ENCODE data around the gene FITM2. TPM values are rescaled to one million over a fixed set of nuclear protein-coding genes. Genes with fewer than 3 reads are reported as not detected.
"Not testable (repeated sequence)": the region's sequence is repeated elsewhere in the genome, so short reads cannot be mapped to it uniquely, and the experiment has no call there.

FITM2 gene
- total and polyA plus RNA-seq, 7 donors: 4.5 to 15.7 (median 12.0) TPM

DNA sequence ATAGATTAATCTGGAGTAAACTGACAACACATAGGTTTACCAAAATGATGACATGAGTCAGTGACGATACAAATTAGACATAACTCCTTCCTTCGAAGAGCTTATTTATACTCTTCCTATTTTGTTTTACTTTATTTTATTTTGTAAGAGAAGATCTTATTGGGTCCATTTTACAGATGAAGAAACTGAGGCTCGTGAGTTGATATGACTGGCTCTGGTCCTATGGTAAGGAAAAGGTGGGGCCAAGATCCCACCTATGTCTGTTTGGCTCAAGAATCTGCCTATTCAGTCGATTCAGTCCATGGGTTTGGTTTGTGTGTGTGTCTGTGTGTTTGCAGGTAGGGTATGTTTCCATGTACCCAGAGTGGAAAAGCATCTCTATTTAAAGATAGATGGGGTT is 17.4 kb upstream of the FITM2 start:
- H3K4me1 ChIP-seq: no peaks in the 10 kb centered on the region
- intact Hi-C loops (cut with DNase I): no loop called here
- H3K27me3 ChIP-seq (ENCODE audit: insufficient read depth in 3 of 3, low read length in 2 of 3): peaks cover 0 to 21% (median 1%) of the 10 kb centered on the region in 3 donors
- no peak for ATAC-seq
- no peak for DNase-seq
- no peaks in the 10 kb centered on the region for H3K9me3 ChIP-seq
- WGBS, 3 donors: 77 to 93% (median 92%) methylated on average over 4 of the region's 4 CpGs
- H3K4me3 ChIP-seq: no peak overlapping the region
- TF ChIP-seq, protein P1, sequence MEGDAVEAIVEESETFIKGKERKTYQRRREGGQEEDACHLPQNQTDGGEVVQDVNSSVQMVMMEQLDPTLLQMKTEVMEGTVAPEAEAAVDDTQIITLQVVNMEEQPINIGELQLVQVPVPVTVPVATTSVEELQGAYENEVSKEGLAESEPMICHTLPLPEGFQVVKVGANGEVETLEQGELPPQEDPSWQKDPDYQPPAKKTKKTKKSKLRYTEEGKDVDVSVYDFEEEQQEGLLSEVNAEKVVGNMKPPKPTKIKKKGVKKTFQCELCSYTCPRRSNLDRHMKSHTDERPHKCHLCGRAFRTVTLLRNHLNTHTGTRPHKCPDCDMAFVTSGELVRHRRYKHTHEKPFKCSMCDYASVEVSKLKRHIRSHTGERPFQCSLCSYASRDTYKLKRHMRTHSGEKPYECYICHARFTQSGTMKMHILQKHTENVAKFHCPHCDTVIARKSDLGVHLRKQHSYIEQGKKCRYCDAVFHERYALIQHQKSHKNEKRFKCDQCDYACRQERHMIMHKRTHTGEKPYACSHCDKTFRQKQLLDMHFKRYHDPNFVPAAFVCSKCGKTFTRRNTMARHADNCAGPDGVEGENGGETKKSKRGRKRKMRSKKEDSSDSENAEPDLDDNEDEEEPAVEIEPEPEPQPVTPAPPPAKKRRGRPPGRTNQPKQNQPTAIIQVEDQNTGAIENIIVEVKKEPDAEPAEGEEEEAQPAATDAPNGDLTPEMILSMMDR (IDR thresholded peaks at IDR 0.05): no peak
- no peak overlapping the region for H3K27ac ChIP-seq
- no peaks in the 10 kb centered on the region for H3K36me3 ChIP-seq (ENCODE audit: insufficient read depth in 1 of 2, low read depth in 1 of 2)

DNA sequence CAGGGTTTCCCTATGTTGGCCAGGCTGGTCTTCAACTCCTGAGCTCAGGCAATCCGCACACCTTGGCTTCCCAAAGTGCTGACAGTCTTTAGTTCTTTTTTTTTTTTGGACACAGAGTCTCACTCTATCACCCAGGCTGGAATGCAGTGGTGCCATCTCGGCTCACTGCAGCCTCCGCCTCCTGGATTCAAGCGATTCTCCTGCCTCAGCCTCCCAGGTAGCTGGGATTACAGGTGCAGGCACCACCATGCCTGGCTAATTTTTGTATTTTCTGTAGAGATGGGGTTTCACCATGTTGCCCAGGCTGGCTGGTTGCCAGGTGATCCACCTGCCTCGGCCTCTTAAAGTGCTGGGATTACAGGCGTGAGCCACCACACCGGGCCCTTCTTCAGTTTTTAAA is 16.7 kb upstream of the FITM2 start:
- intact Hi-C loops (cut with DNase I); H3K9me3 ChIP-seq; H3K27ac ChIP-seq; ATAC-seq; H3K36me3 ChIP-seq (ENCODE audit: insufficient read depth in 1 of 2, low read depth in 1 of 2); H3K4me1 ChIP-seq; H3K4me3 ChIP-seq; DNase-seq: not testable (repeated sequence)
- H3K27me3 ChIP-seq (ENCODE audit: insufficient read depth in 3 of 3, low read length in 2 of 3): peaks cover 0 to 21% (median 1%) of the 10 kb centered on the region in 3 donors
- 71 to 75% (median 75%) methylated on average over 7 of the region's 7 CpGs for WGBS, 3 donors

- Histone ChIP-seq H3K4me3 (peak overlapping the region; percentile 48), H3K27ac (no peak overlapping the region), H3K27me3 (ENCODE audit: insufficient read depth in 3 of 3, low read length in 2 of 3) (peaks cover 0 to 21% (median 1%) of the 10 kb centered on the region in 3 donors), H3K36me3 (ENCODE audit: insufficient read depth in 1 of 2, low read depth in 1 of 2) (no peaks in the 10 kb centered on the region), H3K4me1 (no peaks in the 10 kb centered on the region), H3K9me3 (no peaks in the 10 kb centered on the region)
- DNase-seq (no peak), ATAC-seq (no peak)
- WGBS, 3 donors: 12 to 14% (median 13%) methylated on average over 35 to 50 of the region's 50 CpGs
- TF ChIP-seq, protein P1 (IDR thresholded peaks at IDR 0.05): no peak
- intact Hi-C loops (cut with DNase I): no loop called here
Observed at GRCh38 chr20:44326391-44327159, 15.6 kb upstream of the FITM2 start.

GRCh38 chr20:44324343-44324742 is 13.3 kb upstream of the FITM2 start:
- TF ChIP-seq, protein P1 (IDR thresholded peaks at IDR 0.05): no peak
- Histone ChIP-seq H3K9me3 (no peaks in the 10 kb centered on the region), H3K4me3 (no peak overlapping the region), H3K4me1 (no peaks in the 10 kb centered on the region), H3K36me3 (ENCODE audit: insufficient read depth in 1 of 2, low read depth in 1 of 2) (no peaks in the 10 kb centered on the region), H3K27ac (no peak overlapping the region), H3K27me3 (ENCODE audit: insufficient read depth in 3 of 3, low read length in 2 of 3) (peaks cover 0 to 21% (median 0%) of the 10 kb centered on the region in 3 donors)
- DNase-seq: no peak
- no peak for ATAC-seq
- WGBS, 3 donors: 0 to 13% (median 4%) methylated on average over 1 of the region's 1 CpG
- intact Hi-C loops (cut with DNase I): no loop called here

DNA sequence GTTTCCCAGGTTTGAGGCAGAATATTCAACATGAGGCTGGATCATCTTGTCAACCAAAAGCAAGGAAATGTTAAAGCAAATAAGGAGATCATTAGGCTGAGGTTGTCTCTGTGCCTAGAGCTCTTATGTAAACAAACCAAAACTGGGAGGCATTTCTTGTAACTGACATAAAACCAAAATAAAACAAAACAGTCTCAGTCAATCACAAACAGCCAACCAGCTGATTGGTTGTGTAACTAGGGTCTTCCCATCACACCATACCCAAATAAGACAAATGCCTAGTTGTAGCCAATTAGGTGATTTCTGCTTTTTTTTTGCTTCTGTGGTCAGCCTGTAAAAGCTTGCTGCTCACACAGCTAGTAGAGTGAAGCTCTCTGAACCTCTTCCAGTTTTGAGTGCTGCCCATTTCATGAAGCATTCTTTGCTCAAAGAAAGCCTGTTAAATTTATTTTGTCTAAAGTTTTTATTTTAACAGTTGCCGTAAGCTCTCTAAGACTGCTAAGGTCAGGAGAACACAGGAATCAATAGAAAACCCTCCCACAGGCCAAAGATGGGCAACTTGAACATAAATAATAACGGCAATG is 8.9 kb upstream of the FITM2 start:
- TF ChIP-seq, protein P1 (IDR thresholded peaks at IDR 0.05): no peak
- Histone ChIP-seq H3K36me3 (ENCODE audit: insufficient read depth in 1 of 2, low read depth in 1 of 2) (no peaks in the 10 kb centered on the region), H3K27ac (no peak overlapping the region), H3K9me3 (no peaks in the 10 kb centered on the region), H3K4me1 (no peaks in the 10 kb centered on the region), H3K27me3 (ENCODE audit: insufficient read depth in 3 of 3, low read length in 2 of 3) (no peaks in the 10 kb centered on the region), H3K4me3 (no peak overlapping the region)
- ATAC-seq (no peak), DNase-seq (no peak)
- intact Hi-C loops (cut with DNase I): loop anchor here in 1 of 2 donors (2.0 kb wide), 1 partner anchor 59 kb away; no protein-coding TSS in a partner anchor
- WGBS, 3 donors: 92 to 94% (median 93%) methylated on average over 2 of the region's 2 CpGs
